CD4-positive, alpha-beta T cell treated with Interleukin-17A for 1 hour (primary cell): Measurements from ENCODE around the gene GMEB2.

Source experiments
- DNase-seq: peaks from one replicate; pipeline ENCODE4 v3.0.0-alpha.2; 2020

The GMEB2 gene

DNA sequence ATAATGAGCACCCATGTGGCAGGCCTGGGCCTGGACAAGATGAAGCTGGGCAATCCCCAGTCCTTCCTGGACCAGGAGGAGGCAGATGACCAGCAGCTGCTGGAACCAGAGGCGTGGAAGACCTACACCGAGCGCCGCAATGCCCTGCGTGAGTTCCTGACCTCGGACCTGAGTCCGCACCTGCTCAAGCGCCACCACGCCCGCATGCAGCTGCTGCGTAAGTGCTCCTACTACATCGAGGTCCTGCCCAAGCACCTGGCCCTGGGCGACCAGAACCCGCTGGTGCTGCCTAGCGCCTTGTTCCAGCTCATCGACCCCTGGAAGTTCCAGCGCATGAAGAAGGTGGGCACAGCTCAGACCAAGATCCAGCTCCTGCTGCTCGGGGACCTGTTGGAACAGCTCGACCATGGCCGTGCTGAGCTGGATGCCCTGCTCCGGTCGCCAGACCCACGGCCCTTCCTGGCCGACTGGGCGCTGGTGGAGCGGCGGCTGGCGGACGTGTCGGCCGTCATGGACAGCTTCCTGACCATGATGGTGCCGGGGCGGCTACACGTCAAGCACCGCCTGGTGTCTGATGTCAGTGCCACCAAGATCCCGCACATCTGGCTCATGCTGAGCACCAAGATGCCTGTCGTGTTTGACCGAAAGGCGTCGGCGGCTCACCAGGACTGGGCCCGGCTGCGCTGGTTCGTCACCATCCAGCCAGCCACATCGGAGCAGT is 71.1 kb downstream of the GMEB2 start:
- DNase-seq, result no peak

DNA sequence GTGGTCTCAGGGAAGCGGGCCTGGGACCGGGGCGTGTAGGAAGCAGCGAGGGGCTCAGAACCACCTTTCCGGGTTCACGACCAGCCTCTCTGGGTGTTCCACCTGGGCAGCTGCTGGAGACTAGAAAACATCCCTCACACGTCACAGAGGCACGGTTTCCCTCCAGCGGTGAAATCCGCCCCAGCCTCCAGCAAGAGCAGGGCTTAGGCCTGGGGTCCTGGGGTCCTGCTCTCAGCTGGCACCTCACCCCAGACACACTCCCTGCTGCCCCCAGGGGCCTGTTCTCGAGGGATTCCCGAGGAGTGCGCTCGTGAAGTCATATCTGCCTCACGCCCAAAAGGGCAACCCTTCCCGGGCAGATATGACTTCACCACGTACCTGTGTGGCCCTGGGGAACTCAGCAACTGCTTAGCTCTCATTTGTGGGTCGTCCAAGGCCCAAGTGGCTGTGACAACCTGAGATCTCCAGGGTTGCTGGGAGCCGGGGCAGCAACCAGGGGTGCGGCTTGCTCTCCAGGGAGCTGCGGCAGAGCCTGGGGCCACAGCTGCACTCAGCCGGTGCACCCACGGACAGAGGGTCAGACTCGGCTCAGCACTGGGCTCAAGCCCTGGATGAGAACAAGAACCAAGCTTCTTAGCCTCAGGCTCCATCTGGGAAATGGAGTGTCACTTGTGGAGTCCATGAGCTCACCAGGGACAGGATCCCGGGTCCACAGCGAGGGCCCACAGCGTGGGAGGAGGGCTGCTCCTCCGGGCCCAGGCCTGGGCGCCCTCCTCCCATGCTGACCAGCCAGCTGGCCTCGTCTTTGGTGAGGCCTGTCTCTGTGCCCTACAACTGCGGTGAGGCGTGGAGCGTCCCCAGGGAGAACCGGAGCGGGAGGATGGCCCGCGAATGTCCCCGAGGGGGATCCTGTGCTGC is 72.3 kb downstream of the GMEB2 start:
- no peak for DNase-seq

DNA sequence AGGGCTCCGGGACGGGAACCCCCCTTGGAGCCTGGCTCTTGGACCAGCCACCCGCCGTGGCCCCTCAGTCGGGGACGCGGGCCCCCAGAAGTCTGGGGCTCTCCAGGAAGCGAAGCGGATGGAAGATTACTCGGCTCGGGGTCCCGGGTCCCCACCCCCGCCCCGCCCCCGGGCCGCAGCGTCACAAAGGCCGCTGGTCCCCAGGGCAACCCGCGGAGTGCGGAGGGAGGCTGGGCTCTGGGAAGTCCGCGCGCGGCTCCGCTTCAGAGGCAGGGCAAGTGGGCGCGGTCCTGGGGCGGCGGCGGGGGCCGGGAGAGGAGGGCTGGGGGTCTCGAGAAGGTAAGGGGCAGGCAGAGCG is 73.0 kb downstream of the GMEB2 start, which contains the start of gene FNDC11:
TSS of gene FNDC11 (plus strand) at position 227 of the 358 bp plus-strand sequence. CDS start 1,505 bp downstream, outside the sequence.
- peak; percentile 64 for DNase-seq

DNA sequence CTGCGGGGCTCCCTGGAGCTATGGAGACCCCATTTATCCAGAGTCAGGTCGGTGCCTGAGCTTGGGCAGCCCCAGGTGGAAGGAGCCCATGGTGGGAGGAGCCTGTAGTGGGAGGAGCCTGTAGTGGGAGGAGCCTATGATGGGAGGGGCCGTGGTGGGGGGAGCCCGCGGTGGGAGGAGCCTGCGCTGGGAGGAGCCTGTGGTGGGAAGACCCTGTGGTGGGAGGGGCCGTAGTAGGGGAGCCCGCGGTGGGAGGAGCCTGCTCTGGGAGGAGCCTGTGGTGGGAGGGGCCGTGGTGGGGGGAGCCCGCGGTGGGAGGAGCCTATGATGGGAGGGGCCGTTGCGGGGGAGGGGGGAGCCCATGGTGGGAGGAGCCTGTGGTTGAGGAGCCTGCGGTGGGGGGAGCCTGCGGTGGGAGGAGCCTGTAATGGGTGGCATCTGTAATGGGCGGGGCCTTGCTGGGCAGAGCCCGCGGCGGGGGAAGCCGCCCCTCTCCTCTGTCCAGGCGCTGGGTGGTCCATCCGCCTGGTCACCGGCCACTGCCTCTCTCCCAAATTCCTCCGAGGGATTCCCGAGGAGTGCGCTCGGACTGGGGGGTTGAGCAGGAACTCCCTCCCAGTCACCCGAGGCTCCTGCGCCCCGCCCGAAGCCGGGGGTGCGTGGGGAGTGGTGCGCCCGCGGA is 73.5 kb downstream of the GMEB2 start:
- DNase-seq, result peak; percentile 93

DNA sequence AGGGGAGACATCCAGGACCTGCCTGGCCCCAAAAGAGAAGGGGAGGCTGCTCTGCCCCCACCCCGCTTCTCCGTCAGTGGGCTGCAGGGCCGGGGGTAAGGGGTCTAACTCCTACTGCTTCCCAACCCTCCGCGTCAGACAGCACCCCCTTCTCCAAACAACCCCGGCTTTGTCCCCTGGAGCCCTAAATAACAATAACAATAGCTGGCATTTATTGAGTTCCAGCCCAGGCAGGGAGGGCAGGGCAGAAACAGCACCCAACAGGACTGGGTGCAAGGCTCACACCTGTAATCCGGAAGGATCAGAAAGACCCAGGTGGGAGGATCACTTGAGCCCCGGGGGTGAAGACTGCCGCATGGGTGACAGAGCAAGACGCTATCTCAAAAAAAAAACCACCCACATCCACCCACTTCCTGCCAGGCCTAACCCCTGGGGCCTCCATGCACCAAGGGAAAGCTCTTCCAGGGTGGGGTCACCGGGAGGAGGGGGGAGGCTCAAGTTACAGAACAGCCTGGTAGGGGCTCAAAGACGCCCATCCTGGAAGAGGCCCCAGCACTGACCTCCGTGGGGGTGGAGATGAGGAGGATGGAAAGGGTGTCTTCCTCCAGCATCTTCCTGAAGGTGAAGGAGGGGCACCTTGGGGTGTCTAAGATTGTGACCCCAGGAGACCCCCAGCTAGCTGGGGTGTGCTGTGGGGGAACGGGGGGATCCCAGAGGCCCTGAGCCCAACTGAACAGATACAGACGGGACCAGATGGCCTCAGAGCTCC is 74.2 kb downstream of the GMEB2 start:
- peak; percentile 75 for DNase-seq

DNA sequence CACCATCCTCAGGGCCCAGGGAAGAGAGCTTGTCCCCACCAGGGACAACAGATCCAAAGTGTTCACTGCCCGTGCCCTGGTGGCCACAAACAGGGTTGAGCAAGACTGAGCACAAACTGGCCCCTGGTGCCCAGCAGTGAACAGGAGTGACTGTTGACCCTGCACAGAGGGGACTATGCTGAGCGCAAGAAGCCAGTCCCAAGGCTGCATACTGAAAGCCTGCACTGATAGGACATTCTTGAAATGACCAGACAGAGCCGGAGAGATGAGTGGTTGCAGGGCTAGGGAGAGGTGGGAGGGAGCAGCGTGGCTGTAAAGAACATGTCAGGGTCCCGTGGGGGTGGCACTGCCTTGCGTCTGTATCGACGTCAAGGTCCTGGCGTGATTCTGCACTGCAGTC is 75.8 kb downstream of the GMEB2 start:
- DNase-seq, result no peak

DNA sequence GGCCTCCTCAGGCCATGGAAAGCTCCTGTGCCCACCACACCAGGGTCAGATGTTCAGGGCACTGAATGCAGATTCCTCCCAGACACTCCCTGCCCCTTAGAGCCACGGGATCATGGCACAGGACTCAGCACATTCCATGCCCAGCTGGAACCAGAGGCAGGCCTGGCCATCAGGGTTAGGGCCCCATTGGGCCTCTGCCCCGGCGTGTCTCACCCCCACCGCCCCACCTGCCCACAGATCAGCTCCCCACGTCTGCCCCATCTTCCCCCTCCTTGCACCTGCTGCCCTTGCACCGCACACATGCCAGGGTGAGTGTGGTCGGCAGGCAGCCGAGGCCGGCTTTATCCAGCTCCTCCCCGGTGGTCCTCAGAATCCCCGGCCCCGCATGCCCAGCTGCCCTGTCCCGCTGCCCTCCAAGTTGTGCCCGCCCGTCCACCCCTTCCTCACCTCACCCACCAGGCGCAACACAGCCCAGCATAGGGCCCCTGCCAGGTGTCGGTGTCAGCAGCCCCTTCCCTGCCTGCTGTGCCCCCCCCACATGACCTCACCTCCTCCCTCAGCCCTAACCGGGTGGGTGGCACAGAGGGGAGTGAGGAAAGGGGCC is 77.1 kb downstream of the GMEB2 start:
- no peak for DNase-seq

DNA sequence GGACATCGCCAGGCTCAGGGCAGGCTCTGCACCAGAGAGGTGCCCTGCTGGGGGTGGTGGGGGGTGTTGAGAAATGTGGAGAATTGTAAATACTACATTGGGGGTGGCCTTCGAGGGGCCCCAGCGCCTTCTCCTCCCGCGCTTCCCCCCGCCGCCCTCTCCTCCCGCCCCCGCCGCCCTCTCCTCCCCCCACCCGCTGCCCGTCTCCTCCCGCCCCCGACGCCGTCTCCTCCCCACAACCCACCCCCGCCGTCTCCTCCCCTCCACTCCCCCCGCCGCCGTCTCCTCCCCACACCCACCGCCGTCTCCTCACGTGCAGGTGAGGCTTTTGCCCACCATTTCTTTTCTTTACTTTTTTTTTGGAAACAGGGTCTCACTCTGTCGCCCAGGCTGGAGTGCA is 77.9 kb downstream of the GMEB2 start:
- no peak for DNase-seq

DNA sequence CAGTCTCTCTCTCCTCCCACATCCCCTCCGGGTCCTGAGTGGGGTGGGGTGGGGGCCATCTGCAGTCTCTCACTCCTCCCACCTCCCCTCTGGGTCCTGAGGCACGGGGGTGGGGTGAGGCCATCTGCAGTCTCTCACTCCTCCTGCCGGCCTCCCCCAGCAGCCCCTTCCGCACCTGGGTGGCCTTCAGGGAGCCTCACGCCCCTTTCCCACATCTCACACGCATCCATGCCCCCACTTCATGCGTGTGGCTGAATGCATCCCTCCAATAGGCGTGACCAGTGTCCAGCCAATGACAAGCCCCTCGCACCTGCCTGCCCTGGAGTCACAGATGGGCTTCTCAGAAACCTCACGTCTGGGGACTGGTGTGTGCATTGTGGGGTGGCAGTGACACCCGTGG is 78.4 kb downstream of the GMEB2 start:
- no peak for DNase-seq

DNA sequence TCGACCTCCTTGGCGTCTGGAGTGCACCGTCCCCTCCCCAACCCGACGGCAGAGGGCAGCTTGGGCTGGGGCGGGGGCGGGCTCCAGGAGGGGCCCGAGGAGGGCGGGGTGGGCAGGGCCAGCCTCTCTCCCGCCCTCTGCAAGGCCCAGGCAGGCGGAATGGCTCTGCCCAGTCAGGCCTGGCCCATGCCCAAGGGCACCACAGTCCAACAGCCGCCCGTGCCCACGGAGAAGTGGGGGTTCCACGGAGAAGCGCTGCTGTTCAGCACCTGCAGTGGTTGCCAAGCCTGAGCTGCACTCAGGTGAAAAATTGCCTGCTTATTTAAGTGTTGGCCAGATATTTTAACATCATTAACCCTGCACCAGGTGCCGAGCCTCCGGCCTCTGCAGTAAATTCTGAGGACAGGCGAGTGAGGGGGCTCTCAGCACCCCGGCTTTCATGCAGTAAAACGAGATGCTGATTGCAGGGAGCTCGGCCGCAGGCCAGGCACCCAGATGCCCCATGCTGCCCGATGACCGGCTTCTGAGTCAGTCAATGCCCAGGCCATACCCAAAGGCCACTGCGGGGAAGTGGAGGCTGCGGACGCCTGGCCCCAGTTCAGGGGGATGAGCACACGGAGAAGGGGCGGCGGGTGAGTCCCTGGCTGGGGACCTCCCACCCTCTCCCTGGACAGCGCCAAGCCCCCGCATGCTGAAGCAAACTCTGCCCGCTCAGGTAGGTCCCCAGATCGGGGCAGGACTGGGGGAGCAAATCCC is 79.0 kb downstream of the GMEB2 start, which contains the start of gene SRMS:
TSS of gene SRMS (minus strand) at position 25 of the 756 bp plus-strand sequence. CDS start 286 bp downstream, outside the sequence.
- no peak for DNase-seq

DNA sequence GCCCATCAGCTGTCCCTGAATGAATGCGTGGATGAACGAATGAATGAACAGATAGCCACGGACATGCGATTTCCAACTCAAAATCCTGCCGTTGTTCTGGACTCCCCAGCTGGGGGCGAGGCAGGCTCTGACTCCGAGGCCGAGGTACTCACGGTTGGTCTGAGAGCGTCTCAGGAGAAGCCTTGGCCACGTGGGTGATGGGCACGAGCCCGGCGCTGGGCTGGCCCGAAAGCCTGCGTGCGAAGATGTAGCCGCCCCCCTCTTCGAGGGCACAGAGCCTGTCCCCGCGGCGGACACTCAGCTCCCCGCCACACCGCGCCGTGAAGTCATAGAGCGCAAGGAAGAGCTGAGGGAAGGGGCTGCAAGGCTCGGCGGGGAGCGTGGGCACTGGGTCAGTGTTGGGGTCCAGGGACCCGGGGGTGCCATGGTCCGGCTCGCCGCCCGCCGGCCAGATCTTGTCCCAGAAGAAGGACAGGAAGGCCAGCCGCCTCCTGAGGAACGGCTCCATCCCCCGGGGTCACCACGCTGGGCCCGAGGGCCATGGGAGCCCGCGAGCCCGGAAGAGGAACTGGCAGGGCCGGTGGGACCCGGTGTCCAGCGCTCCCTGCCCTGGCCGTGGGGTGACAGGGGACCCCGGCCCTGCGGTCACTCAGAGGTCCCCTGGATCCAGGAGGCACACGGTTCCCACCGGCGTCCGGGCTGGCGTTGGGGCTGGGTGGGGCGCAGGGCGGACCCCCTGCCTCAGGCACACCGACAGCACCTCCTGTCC is 79.8 kb downstream of the GMEB2 start:
- DNase-seq, result no peak

DNA sequence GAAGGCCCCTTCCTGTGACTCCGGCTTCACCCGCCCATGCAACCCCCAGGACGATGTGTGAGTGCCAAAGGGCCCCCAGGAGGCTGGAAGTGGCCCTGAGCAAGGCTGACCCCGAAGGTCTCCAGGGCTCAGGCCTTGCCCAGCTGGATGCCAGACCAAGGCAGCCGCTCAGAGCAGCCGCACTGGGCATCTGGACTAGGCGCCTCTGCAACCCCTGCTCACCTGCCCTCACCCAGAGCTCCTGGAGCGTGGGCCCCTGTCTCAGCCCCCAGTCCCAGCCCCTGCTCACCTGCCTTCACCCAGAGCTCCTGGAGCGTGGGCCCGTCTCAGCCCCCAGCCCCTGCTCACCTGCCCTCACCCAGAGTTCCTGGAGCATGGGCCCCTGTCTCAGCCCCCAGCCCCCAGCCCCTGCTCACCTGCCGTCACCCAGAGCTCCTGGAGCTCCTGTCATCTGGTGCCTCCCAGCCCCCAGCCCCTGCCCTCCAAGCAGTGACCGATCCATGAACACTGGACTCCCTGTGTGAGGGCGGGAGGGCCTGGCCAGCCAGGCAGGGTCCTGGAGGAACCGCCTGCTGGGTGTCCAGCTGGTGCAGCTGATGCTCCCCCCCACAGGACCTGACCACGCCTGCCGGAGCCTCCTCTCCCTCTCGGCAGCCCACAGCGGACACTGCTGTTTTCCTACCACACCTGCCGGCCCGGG is 80.5 kb downstream of the GMEB2 start:
- DNase-seq, result no peak

DNA sequence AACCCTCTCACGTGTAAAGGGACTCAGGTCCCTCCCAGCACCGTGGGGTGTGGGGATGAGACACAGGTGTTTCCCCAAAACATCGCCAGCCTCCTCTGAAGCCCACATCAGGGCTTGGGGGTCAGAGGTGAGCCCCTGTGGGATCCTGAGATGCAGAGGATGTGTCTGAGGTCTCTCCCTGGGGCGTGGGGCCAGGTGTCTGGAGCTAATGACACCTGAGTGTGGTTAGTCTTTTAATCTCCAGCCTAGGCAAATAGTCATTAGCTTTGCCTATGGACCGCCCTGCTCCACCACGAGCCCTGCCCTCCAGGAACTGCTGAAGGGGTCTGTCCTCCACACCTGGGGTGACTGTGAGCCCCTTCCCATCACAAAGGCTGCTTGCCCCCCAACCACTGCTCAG is 81.1 kb downstream of the GMEB2 start:
- no peak for DNase-seq

DNA sequence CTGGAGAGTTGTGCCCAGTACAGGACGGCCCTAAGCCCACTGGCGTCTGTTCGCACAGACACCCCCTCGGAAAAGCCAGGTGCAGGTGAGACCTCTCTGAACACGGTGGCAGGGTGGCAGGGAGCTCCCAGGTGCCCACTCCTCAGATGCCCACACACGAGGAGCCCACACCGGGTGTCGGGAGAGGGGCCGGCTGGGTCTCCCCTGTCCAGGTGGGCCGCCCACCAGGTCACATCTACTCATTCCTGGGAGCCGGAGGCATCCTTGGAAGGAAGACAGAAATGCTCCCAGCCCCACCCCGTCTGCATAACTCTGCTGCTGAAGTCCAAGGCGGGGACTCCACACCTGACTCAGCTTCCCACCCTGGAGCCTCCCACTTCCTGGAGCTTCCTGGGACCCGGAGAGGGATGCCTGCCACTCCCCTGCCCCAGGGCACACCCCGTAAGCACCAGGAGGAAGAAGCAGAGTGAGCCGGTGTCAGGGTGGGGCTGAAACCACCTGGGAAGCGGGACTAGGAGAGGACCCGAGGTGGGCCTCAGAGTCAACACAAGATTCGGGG is 81.9 kb downstream of the GMEB2 start:
- DNase-seq, result no peak

DNA sequence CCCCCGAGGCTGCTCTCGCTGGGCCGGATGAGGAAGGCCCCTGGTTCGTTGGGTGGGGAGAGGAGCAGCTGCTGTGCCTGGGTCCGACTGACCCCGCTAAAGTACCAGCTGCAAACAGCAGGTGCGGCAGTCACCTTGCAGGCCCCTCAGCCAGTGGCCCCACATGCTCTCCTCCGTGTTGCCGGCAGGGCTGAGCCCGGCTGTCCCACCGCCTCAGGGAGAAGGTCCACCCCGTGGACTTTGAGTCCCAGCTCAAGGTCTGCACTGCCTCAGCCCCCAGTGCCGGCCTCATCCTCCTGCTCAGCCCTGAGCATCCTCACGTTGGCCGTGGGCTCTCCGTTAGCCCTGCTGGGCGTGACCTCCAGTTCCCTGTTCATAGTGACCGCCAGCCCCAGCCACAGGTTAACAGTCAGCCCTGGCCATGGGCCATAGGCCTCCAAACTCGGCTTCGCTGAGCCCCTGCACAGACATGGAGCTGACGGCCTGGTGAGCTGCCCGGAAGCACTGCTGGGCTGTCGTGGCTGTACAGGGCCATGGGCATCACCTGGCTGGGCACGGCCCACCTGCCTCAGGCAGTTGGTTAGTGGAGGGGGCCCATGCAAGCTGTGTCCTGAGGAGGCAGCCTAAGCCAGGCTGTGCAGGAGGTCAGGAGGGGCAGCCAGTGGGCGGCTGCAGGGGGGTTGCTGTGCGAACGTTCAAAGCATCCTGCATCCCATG is 82.5 kb downstream of the GMEB2 start:
- no peak for DNase-seq

DNA sequence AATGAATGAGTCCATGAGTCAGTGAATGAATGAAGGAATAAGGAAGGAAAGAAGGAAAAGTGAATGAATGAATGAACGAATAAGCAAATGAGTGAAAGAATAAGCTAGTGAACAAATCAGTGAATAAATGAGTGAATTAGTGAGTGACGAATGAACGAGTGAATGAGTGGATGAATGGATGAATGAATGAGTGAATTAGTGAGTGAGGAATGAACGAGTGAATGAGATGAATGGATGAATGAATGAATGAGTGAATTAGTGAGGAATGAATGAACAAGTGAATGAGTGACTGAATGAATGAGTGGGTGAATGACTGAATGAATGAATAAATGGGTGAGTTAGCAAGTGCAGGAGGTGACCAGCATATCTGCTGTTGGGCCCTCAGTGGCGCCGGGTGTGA is 83.2 kb downstream of the GMEB2 start:
- no peak for DNase-seq

DNA sequence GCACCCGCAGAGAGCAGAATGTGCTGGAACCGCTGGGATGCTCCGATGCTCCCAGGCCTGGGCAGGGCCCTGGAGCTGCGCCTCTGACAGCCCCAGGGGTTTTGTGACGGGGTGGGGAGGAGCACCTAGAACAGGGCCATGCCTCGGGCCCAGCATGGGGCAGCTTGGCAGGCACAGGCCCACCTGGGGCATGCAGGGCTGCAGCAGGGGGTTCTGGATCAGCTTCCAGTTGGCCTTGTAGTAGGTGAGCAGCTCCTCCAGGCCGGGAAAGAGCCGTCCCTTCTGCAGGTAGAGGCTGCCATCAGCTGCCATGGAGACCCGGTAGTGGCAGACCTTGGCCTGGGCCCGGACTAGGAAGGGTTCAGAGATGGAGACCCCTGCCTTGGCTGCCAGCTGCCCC is 83.8 kb downstream of the GMEB2 start:
- no peak for DNase-seq

DNA sequence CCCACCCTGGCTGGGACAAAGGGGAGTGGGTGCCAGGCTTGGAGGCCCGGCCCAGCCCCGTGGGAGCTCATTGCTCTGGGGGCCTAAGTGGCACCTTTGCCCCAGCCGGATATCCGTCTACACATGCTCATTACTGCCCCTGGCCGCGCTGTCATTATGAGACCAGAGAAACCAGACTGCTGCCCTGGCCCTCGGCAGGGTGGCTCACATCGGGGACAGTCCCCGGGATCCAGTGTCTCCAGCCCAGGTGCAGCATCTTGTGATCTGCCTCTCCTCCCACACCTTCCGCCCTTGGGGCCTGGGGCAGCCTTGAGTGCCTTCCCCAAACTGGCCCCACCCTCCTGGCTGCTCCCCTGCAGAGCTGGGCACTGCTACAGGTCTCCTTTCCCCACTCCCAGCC is 84.2 kb downstream of the GMEB2 start:
- DNase-seq, result no peak

DNA sequence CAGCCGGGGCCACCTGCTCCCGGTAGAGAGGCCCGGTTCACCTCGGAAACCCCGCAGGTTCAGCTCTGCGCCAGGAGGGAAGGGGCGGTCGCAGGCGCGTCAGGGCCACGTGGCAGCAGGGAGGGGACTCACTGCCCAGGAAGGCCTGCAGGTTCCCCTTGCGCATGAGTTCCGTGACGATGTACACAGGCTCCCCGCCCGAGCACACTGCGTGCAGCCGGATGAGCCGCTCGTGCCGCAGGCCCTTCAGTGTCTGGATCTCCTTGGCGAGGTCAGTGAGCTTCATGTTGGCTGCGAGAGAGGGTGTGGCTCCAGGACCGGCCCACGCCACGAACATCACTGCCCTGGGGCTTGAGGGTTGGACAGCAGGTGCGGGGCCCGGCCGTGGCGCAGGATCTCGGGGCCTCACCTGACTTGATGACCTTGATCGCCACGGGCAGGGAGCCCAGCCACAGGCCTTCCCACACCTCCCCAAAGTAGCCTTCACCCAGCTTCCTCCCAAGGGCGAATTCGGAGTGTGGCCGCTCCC is 84.8 kb downstream of the GMEB2 start:
- DNase-seq, result no peak
